ENCODE data around the gene THBS2.

DNA sequence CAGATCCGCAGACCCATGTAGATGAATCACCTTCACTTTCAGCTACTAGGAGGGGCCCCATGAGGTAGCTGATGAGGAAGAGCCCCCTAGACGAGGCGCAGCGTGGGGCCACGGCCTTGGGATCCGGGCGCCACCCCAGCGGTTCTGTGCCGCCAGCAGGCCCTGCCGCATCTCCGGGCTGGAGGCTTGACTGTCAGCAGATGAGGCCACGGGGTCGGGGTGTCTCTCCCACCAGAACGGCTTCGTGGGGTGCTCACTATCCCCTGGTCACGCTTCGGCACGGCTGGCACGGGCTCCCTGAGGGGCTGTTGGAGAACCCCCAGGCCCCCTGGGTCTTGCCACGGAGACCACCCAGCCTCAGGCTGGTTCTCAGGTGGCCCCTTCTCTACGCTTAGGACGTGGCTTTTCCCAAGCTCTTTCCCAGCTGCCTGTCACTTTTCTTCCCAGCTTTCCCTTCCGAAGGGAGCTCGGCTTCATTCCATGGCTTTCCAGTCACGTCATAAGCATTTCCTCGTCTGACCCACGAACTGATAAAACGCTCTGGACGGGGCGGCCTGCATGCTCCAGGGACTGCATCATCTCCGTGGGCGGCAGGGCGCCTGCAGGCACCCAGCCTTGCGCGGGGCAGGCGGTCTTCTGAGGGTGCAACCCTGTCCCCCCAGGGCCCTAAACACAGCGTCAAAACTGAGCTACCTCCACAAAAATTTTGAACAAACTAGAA is 85.9 kb downstream of the THBS2 start:
- TF ChIP-seq, protein P1, sequence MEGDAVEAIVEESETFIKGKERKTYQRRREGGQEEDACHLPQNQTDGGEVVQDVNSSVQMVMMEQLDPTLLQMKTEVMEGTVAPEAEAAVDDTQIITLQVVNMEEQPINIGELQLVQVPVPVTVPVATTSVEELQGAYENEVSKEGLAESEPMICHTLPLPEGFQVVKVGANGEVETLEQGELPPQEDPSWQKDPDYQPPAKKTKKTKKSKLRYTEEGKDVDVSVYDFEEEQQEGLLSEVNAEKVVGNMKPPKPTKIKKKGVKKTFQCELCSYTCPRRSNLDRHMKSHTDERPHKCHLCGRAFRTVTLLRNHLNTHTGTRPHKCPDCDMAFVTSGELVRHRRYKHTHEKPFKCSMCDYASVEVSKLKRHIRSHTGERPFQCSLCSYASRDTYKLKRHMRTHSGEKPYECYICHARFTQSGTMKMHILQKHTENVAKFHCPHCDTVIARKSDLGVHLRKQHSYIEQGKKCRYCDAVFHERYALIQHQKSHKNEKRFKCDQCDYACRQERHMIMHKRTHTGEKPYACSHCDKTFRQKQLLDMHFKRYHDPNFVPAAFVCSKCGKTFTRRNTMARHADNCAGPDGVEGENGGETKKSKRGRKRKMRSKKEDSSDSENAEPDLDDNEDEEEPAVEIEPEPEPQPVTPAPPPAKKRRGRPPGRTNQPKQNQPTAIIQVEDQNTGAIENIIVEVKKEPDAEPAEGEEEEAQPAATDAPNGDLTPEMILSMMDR (IDR thresholded peaks at IDR 0.05), result no peak
- TF ChIP-seq POLR2AphosphoS5 (IDR thresholded peaks at IDR 0.05) (no peak), POLR2A (IDR thresholded peaks at IDR 0.05) (no peak), EP300 (IDR thresholded peaks at IDR 0.05) (no peak)
